Muscle layer of duodenum (tissue), 2 donors: ENCODE measurements around the gene ZNRF1.

Source experiments
- H3K27ac ChIP-seq: one replicate; pipeline ENCODE4 v1.7.0; 2013; ENCODE audit warnings: mild to moderate bottlenecking, low read length
- H3K27me3 ChIP-seq: one replicate; pipeline ENCODE4 v1.7.0; 2013; ENCODE audit warnings: low read depth, mild to moderate bottlenecking, control low read depth, low read length
- H3K36me3 ChIP-seq, 2 donors: one replicate each; pipeline ENCODE4 v1.7.0; 2013; ENCODE audit warnings: low read length in 2 of 2, control low read depth in 1 of 2, mild to moderate bottlenecking in 1 of 2; ENCODE audit not compliant: insufficient read depth in 2 of 2, control insufficient read depth in 1 of 2
- H3K4me1 ChIP-seq, 2 donors: one replicate each; pipeline ENCODE4 v1.7.0; 2013; ENCODE audit warnings: low read length in 2 of 2, mild to moderate bottlenecking in 2 of 2, control low read depth in 1 of 2, moderate library complexity in 1 of 2; ENCODE audit not compliant: insufficient read depth in 2 of 2, control insufficient read depth in 1 of 2
- H3K4me3 ChIP-seq, 2 donors: one replicate each; pipeline ENCODE4 v1.7.0; 2013; ENCODE audit warnings: low read length in 2 of 2, low read depth in 1 of 2, mild to moderate bottlenecking in 1 of 2
- H3K9me3 ChIP-seq, 2 donors: one replicate each; pipeline ENCODE4 v1.7.0; 2013; ENCODE audit warnings: low read length in 2 of 2, control low read depth in 1 of 2, mild to moderate bottlenecking in 1 of 2; ENCODE audit not compliant: control insufficient read depth in 1 of 2
- donor health status: healthy.

The ZNRF1 gene

DNA sequence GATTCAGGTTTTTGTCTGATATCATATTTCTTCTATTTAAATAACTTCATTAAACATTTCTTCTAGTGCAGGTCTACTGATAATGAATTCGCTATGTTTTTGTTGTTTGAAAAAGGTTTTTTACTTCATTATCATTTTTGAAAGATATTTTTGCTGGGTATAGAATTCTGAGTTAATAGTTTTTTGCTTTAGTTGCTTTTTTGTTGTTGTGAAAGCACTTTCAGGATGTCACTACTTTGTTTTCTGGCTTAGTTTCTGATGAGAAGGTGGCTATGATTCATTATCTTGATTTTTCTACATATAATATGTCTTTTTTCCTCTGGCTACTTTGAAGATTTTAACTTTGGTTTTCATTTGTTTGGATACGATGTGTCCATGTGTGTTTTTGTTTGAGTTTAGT, 153.0 kb downstream of the ZNRF1 start:
- peaks cover 3 to 7% of the 10 kb centered on the region in 2 donors for H3K4me1 ChIP-seq
- H3K36me3 ChIP-seq: peaks cover 3 to 22% of the 10 kb centered on the region in 2 donors
- no peaks in the 10 kb centered on the region for H3K27me3 ChIP-seq
- no peak overlapping the region for H3K27ac ChIP-seq
- H3K4me3 ChIP-seq: no peak overlapping the region
- peaks cover 0 to 18% of the 10 kb centered on the region in 2 donors for H3K9me3 ChIP-seq

DNA sequence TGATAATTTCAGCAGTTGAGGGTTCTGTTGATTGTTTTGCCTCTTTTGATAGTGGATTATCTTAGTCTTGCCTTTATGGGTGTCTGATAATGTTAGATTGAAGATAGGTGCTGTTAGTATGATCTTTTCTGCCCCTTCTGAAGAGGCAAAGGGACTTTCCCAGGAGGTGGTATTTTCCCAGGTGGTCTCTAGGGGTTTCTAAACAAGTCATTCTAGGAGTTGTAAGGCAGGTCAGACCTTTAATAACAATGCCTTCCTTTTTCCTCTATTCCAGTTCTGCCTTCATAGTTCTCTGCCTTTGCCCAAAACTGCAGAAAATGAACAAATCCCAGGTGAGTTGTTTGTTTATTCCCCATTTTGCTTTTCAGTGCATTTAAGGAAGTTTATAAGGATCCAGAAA, 153.8 kb downstream of the ZNRF1 start:
- Histone ChIP-seq H3K4me1 (peaks cover 3 to 7% of the 10 kb centered on the region in 2 donors), H3K4me3 (no peak overlapping the region), H3K27me3 (no peaks in the 10 kb centered on the region), H3K36me3 (peaks cover 3 to 23% of the 10 kb centered on the region in 2 donors), H3K27ac (no peak overlapping the region), H3K9me3 (peaks cover 0 to 18% of the 10 kb centered on the region in 2 donors)

DNA sequence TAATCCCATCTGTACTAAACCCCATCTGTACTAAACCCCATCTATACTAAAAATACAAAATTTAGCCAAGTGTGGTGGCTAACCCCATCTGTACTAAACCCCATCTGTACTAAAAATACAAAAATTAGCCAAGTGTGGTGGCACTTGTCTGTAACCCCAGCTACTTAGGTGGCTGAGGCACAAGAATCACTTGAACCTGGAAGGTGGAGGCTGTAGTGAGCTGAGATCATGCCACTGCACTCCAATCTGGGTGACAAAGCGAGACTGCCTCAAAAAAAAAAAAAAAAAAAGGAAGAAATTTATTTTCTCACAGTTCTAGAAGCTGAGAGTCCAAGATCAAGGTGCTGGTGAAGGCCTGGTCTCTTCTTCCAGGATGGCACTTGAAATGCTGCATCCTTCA, 161.6 kb downstream of the ZNRF1 start:
- no peaks in the 10 kb centered on the region for H3K27me3 ChIP-seq
- no peaks in the 10 kb centered on the region for H3K9me3 ChIP-seq
- H3K27ac ChIP-seq: no peak overlapping the region
- H3K36me3 ChIP-seq: peaks cover 0 to 16% of the 10 kb centered on the region in 2 donors
- no peak overlapping the region for H3K4me3 ChIP-seq
- no peaks in the 10 kb centered on the region for H3K4me1 ChIP-seq
